ENCODE data around the gene DHRS3.
"Not testable (repeated sequence)": the region's sequence is repeated elsewhere in the genome, so short reads cannot be mapped to it uniquely, and the experiment has no call there.

The DHRS3 gene

DNA sequence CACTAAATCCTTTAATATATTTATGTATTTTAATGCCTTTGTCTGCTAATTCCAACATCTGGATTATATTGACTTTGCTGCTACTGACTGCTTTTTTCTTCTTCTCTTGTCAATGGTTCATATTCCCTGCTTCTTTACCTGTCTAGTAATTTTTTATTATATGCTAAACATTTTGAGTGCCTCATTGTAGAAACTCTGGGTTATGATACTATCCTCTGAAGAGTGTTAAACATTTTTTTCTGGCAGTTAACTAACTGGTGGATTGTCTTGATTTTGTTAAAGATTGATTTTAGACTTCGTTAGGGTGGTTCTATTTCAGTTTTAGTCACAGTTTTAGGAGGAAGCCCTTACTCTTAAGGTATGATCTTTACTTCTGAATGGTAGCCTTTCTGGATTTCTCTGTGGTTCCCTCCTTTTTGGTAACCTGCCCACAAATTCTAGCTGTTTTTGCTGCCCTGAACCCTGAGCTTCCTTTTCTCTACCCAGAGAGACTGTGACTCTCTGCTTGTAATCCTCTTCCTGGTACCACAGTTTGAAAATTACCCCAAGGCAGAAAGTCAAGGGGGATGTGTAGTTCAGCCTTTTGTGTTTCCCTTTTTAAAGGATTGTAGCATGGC is 81.9 kb downstream of the DHRS3 start:
- DNase-seq = no peak

DNA sequence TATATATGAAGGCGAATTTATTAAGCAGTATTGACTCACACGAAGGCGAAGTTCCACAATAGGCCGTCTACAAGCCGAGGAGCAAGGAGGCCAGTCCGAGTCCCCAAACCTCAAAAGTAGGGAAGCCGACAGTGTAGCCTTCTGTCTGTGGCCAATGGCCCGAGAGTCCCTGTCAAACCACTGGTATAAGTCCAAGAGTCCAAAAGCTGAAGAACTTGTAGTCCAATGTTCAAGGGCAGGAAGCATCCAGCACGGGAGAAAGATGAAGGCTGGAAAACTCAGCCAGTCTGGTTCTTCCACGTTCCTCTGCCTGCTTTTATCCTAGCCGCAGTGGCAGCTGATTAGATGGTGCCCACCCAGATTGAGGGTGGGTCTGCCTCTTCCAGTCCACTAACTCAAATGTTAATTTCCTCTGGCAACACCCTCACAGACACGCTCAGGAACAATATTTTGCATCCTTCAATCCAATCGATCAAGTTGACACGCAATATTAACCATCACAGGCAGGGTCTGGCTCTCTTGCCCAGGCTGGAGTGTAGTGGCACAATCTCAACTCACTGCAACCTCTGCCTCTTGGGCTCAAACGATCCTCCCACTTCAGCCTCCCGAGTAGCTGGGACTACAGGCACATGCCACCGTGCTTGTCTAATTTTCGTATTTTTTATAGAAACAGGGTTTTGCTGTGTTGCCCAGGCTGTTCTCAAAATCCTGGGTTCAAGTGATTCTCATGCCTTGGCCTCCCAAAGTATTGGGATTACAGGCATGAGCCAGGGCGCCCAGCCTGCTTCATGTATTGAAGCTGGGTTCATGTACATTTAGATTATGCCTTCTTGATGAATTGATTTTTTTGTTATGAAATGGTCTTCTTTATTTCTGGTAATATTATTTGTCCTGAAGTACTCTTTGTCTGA is 85.3 kb downstream of the DHRS3 start:
- DNase-seq = no peak

DNA sequence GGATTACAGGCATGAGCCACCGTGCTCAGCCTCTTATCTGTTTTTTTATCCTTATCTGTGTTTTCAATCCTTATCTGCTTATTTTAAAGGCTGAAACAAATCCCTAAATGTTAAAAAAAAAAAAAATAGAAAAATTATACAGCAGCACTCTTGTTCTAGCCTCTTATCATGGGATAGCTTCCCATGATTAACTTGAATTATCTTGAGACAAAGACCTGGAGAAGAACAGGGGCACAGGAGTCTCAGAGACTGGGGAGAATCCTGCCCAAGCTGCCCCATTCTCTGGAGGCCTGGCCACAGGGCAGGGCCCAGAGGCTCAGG is 86.9 kb downstream of the DHRS3 start:
- no peak for DNase-seq

DNA sequence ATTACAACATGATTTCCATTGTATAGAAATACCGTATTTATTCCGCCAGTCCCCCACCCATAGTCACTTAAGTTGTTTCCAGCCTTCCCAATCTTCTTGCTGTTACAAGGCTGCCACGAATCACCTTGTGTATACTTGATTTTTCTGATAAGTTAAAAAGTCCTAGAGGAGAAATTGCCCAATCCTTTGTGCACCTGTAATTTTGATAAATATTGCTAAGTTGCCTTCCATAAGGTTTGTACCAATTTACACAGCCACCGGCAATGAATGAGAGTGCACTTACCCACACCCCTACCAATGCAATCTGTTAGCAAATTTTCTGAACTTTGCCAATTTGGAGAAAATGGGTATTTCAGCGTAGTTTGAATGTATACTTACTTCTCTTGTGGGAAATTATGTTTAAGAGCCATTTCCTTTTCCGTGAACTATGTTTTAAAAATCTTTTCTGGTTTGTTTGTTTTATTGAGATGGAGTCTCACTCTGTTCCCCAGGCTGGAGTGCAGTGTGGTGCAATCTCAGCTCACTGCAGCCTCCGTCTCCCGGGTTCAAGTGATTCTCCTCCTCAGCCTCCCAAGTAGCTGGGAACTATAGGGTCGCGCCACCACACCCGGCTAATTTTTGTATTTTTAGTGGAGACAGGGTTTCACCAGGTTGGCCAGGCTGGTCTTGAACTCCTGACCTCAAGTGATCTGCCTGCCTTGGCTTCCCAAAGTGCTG is 87.4 kb downstream of the DHRS3 start:
- no peak for DNase-seq

DNA sequence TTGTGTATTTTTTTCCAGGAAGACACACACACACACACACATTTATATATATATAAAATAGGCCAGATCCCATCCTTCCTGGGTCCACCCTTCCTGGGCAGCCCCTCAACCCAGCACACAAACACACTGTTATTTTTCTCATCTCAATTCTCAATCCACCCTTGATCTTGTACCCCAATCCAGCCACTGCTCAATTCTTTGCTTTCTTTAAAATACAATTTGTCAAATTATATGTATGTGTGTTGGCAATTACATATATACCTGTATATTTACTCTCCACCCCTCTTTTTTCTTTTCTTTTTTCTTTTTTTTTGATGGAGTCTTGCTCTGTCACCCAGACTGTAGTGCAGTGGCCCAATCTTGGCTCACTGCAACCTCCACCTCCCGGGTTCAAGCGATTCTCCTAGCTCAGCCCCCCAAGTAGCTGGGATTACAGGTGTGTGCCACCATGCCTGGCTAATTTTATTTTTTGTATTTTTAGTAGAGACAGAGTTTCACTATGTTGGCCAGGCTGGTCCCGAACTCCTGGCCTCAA is 88.3 kb downstream of the DHRS3 start:
- DNase-seq = no peak

DNA sequence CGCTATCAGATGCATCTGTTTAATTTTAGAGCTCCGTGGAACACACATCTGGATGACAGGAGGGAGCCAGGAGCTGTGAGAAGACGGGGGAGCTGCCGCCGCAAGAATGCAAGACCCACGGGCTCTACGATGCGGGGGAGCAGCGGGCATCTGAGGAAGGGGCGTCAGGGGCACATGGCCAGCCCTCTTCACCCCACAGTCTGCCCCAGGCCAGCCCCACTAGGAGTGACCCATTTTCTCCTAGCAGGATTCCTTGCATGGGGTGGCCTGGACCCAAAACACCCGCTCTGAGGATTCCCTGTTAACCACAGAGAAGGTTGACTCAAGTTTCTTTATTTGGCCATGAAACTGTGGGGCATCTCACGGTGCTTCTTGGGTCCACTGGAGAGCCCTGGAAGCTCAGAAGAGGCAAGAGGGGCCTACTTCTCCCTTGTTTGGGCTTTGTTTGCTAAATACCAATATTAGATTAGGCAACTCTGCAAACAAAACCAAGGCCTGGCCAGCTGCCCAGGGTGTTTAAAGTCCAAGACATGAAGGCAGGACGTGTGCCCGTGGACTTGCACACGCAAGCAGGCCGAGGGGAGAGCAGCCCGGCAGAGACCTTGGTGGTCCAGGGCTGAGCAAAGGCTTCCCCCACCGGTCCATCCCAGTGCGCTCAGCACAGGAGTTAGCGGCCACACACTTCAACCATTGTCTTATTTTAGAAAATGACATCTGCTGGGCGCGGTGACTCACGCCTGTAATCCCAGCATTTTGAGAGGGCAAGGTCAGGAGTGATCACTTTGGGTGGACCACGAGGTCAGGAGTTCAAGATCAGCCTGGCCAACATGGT is 89.8 kb downstream of the DHRS3 start:
- no peak for DNase-seq

DNA sequence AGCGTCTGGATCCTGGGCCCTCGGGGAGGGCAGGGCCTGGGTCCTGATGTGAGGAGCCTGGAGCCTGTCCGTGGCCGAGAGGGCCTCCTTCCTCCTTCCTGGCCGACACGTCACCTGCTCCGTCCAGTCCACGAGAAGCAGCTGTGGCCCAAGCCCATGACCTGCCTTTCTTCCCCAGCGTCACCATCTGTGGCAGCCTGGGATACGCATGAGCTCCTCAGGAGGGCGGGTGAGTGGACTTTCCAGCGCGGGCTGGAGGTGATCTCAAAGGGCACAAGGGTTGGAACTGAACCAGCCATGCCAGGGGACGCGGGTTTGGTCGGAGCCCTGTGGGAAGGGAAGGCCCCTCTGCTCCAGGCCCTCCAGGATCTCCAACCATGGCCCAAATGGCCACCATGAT is 90.4 kb downstream of the DHRS3 start:
- no peak for DNase-seq

DNA sequence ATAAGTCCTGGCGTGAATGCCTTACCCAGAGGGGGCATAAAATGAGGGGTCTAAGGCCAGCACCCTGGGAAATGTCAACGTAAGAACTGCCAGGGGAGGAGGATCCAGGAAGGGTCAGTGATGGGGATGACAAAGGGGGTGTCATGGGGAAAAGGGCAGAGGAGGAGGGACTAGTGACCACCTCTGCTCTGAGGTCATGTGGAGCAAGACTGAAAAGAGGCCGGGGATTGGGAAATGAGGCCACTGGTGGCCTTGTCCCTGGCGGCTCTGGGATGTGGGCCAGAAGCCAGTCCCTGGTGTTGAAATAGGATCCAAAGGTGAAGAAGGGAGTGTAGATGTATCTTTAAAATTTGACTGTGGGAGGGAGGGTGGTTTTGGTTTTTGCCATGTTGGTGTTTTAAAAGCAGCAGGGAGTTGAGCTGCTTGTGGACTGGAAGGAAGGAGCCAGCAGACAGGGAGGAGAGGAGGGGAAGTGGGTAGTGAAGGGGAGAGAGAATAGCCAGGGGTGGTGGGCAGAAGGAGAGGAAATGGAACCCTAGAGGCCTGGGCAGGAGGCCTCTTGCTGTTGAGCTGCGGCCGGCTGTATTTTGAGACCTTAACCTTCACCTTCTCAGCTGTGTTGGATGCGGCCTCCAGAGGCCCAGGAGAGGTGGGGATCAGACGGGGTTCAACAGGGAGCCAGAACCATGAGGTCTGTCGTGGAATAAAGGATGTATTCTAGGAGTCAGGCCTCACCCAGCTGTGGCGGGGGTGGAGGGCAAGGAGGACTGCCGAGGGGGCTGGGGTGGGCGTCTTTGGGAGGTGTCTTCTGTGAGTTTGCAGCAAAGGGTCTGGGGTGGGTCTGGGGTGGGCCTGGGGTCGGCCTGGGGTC is 92.5 kb downstream of the DHRS3 start:
- DNase-seq = no peak

DNA sequence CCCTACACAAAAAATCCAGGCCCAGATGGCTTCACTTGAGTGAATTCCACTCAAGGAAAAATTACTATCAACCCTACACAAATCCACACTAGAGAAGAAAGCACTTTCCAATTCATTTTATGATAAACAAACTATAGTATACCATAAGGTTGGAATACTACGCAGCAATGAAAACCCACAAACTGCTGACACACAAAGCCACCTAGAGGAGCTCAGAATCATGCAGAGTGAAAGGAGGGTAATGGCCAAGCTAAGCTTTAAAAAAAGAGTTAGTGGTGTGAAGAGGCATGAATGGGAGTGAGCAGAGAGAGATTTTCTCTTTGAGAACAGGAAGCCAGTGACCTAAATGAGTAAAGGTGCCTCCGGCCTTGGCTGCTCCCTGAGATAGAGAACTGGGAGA is 93.7 kb downstream of the DHRS3 start:
- DNase-seq = no peak

DNA sequence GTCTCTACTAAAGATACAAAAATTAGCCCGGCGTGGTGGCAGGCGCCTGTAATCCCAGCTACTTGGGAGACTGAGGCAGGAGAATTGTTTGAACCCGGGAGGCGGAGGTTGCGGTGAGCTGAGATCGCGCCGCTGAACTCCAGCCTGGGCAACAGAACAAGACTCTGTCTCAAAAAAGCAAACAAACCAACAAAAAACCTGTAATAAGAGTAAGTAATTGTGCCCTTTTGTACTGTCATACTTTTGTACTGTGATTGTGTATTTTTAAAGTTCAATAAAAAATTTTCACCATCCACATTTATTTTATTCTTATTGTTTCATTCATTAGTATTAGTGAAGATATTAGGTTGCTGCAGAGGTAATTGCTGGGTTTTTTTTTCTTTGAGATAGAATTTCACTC is 95.2 kb downstream of the DHRS3 start:
- not testable (repeated sequence) for DNase-seq

DNA sequence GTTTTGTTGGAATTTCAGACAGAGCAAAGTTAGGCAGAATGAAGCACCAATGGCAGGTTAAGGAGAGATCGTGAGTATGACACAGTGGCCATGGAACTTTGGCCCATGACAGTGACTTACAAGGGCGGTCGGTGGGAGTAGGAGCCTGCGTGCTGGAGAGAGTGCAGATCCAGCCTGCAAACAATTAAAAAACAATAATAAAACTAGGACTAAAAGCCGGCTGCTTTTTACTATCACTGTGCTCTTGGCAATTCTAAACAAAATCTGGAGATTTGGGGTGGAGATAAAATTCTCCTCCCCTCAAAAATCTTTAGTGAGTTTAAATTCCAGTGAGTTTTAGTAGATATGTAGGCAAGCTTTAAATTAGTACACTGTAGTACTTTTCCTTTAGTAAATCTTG is 96.9 kb downstream of the DHRS3 start:
- no peak for DNase-seq

DNA sequence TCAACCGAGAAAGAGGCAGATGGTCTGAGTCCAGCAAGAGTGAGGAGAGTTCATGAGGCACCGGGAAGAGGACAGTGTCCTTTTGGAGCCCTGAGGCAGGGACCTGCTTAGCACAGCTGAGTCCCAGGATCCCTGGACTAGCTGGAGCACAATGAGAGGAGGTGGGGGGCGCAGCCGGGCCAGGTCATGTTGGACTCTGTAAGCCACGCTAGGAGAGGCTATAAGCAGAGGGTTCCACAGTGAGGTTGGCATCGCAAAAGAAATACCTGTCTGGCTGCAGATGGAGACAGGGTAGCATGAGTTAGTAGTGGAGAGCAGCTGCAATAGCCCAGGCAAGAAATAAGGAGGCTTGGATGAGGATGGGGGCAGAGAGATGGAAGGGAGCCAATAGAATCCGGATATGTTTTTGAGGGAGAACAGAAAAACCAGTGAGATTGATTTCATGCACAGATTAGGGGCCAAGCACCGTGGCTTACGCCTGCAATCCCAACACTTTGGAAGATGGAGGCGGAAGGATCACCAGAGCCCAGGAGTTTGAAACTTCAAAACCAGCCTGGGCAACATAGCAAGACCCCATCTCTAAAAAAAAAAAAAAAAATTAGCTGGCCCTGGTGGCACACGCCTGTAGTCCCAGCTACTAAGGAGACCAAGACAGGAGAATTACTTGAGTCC is 98.2 kb downstream of the DHRS3 start:
- DNase-seq = no peak

DNA sequence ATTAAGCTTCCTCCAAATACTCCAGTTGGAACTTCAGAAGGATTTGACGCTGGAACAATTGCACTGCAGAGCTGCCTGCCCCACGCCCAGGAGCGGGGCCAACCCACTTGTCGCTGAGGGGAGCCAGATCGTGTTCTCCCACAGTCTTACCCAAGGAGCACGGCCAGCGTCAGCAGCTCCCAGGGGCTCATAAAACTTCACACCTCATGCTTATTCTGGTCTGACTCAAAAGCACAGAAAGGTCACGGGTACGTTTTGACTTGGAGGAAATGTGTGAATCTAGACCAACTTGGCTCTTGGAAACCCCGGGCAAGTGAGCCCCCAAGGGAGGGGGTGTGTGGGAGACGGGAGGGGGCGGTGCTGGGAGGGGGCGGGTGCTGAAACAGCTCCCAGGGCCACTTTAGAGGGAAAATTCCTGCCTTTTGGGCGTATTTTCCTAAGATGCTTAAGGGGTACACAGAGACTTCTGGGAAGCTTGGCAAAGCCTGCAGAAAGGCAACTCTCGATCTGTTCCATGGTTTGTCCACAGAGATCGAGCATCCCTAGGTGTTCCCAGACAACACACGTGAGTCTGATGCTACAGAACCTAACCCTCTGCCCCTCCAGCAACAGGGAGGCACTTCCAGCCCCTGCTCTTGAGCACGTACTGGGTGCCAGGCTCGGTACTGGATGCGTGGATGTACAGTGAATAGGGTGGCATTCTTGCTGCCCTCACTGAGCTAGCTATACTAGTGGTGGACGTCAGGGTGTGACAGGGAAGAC is 98.9 kb downstream of the DHRS3 start:
- no peak for DNase-seq

Data from activated CD4-positive, alpha-beta T cell treated with anti-CD3 and anti-CD28 coated beads, Interleukin-2, amount 50 U/mL, for 4 hours (primary cell).